H1 (cell line): ENCODE measurements around the gene MTCH2. TPM values are rescaled to one million over a fixed set of nuclear protein-coding genes. Genes with fewer than 3 reads are reported as not detected.

Experiments
- CTCF ChIA-PET: fragments of 300-600 bp; sonication (Branson Sonifier 250); formaldehyde crosslinking; loops from one replicate; lab custom pipeline; 2021; ENCODE audit not compliant: partially characterized antibody; lab: Charles Lee
- POLR2A ChIA-PET: fragments of 300-600 bp; sonication (Branson Sonifier 250); formaldehyde crosslinking; loops from one replicate; lab custom pipeline; 2021; ENCODE audit warnings: inconsistent platforms; ENCODE audit not compliant: partially characterized antibody; lab: Charles Lee
- DNase-seq, 2 experiments: peaks; one replicate each; pipeline versions ENCODE4 v3.0.0 to v3.0.0-alpha.2; 2010 to 2022; ENCODE audit warnings: low spot score in 2 of 2, low read depth in 1 of 2, mixed read lengths in 1 of 2
- FAIRE-seq: peaks from 2 replicates; lab custom pipeline; 2011; peaks lifted over from hg19 to GRCh38; lab: Jason Lieb, UNC
- H2AFZ ChIP-seq: 2 replicates; pipeline ENCODE4 v1.8.1; 2012; ENCODE audit warnings: low read length, inconsistent platforms
- H2AK5ac ChIP-seq: 2 replicates; pipeline ENCODE4 v1.6.1; 2013; ENCODE audit warnings: low read depth, low read length
- H2BK120ac ChIP-seq: replicated peaks from 2 replicates; pipeline ENCODE3; 2013; ENCODE audit warnings: low read depth, low read length, inconsistent platforms
- H2BK12ac ChIP-seq: 2 replicates; pipeline ENCODE4 v1.6.1; 2013; ENCODE audit warnings: low read depth, low read length
- H2BK15ac ChIP-seq: 2 replicates; pipeline ENCODE4 v1.6.1; 2013; ENCODE audit warnings: low read length
- H2BK20ac ChIP-seq: 2 replicates; pipeline ENCODE4 v1.6.1; 2013; ENCODE audit warnings: low read length
- H2BK5ac ChIP-seq: 2 replicates; pipeline ENCODE4 v1.6.1; 2013; ENCODE audit warnings: low read depth, low read length
- H3K14ac ChIP-seq: 2 replicates; pipeline ENCODE4 v1.6.1; 2013; ENCODE audit warnings: inconsistent platforms; ENCODE audit not compliant: insufficient read length
- H3K18ac ChIP-seq: 2 replicates; pipeline ENCODE4 v1.6.1; 2013; ENCODE audit warnings: low read length; ENCODE audit errors: extremely low read depth
- H3K23ac ChIP-seq: 2 replicates; pipeline ENCODE4 v1.6.1; 2013; ENCODE audit warnings: inconsistent platforms; ENCODE audit not compliant: insufficient read length
- H3K23me2 ChIP-seq: 2 replicates; pipeline ENCODE4 v1.6.1; 2013; ENCODE audit warnings: low read depth, low read length
- H3K27ac ChIP-seq: 2 replicates; pipeline ENCODE4 v1.6.1; 2011; ENCODE audit warnings: low read depth, low read length, inconsistent platforms
- H3K27me3 ChIP-seq, 4 experiments: replicated peaks in 1 of 4; 1 replicate in 1 of 4; 2 replicates in 3 of 4; pipeline versions ENCODE4 v1.6.1 to v1.8.1; 2011 to 2013; ENCODE audit warnings: low read length in 3 of 4, mild to moderate bottlenecking in 3 of 4, inconsistent platforms in 2 of 4, mixed read lengths in 2 of 4, moderate library complexity in 1 of 4; ENCODE audit not compliant: control insufficient read depth in 3 of 4, insufficient read depth in 3 of 4; ENCODE audit errors: extremely low read depth in 1 of 4
- H3K36me3 ChIP-seq, 4 experiments: 2 replicates each; pipeline versions ENCODE4 v1.6.1 to v1.8.1; 2011 to 2013; ENCODE audit warnings: mild to moderate bottlenecking in 4 of 4, low read length in 3 of 4, moderate library complexity in 2 of 4, control low read depth in 1 of 4, inconsistent platforms in 1 of 4; ENCODE audit not compliant: insufficient read depth in 4 of 4, control insufficient read depth in 2 of 4
- H3K4ac ChIP-seq: replicated peaks from 2 replicates; pipeline ENCODE3; 2013; ENCODE audit warnings: low read length, low read depth, mixed read lengths, inconsistent platforms; ENCODE audit not compliant: insufficient read length
- H3K4me1 ChIP-seq, 4 experiments: replicated peaks in 1 of 4; 1 replicate in 1 of 4; 2 replicates in 3 of 4; pipeline versions ENCODE4 v1.6.1 to v1.8.1; 2011 to 2013; ENCODE audit warnings: low read length in 3 of 4, inconsistent platforms in 2 of 4, mixed read lengths in 1 of 4; ENCODE audit not compliant: insufficient read depth in 4 of 4, control insufficient read depth in 3 of 4
- H3K4me2 ChIP-seq, 2 experiments: 2 replicates each; pipeline versions ENCODE4 v1.6.1 to v1.8.1; 2011 to 2013; ENCODE audit warnings: low read depth in 2 of 2, low read length in 2 of 2, control low read depth in 1 of 2, inconsistent platforms in 1 of 2, mild to moderate bottlenecking in 1 of 2; ENCODE audit not compliant: insufficient read depth in 1 of 2
- H3K4me3 ChIP-seq, 4 experiments: fragments of 200-600, 300-600 bp in 1 of 4; sonication (generic), shearing (Covaris generic), sonication (Bioruptor Twin) in 1 of 4; 2 replicates each; pipeline versions ENCODE4 v1.5.1 to v1.8.1; 2011 to 2016; ENCODE audit warnings: low read length in 4 of 4, low read depth in 3 of 4, control low read depth in 2 of 4, inconsistent platforms in 2 of 4, mild to moderate bottlenecking in 2 of 4, mixed read lengths in 1 of 4, moderate library complexity in 1 of 4; ENCODE audit not compliant: insufficient read depth in 2 of 4; ENCODE audit errors: extremely low read depth in 1 of 4
- H3K56ac ChIP-seq: replicated peaks from 2 replicates; pipeline ENCODE3; 2013; ENCODE audit warnings: low read depth, mild to moderate bottlenecking, mixed read lengths, low read length, inconsistent platforms; ENCODE audit not compliant: insufficient read length
- H3K79me1 ChIP-seq: 2 replicates; pipeline ENCODE4 v1.6.1; 2013; ENCODE audit warnings: low read depth, low read length, control low read depth
- H3K79me2 ChIP-seq, 2 experiments: 2 replicates each; pipeline versions ENCODE4 v1.6.1 to v1.8.1; 2012 to 2013; ENCODE audit warnings: low read length in 2 of 2, mild to moderate bottlenecking in 2 of 2, inconsistent platforms in 1 of 2; ENCODE audit not compliant: insufficient read depth in 2 of 2, control insufficient read depth in 1 of 2
- H3K9ac ChIP-seq, 4 experiments: replicated peaks in 1 of 4; 1 replicate in 1 of 4; 2 replicates in 3 of 4; pipeline versions ENCODE4 v1.6.1 to v1.8.1; 2011 to 2013; ENCODE audit warnings: low read depth in 3 of 4, low read length in 3 of 4, control low read depth in 2 of 4, mild to moderate bottlenecking in 2 of 4, moderate library complexity in 2 of 4, inconsistent platforms in 1 of 4; ENCODE audit errors: extremely low read depth in 1 of 4
- H3K9me3 ChIP-seq, 2 experiments: 2 replicates each; pipeline versions ENCODE4 v1.6.1 to v1.8.1; 2012 to 2013; ENCODE audit warnings: mild to moderate bottlenecking in 2 of 2, moderate library complexity in 2 of 2, control low read depth in 1 of 2, inconsistent platforms in 1 of 2, low read depth in 1 of 2, low read length in 1 of 2, mixed read lengths in 1 of 2; ENCODE audit not compliant: insufficient read depth in 2 of 2
- H4K20me1 ChIP-seq, 2 experiments: replicated peaks in 1 of 2; 2 replicates each; pipeline versions ENCODE3 to v1.8.1; 2011 to 2013; ENCODE audit warnings: inconsistent platforms in 2 of 2, low read length in 2 of 2, mild to moderate bottlenecking in 1 of 2; ENCODE audit not compliant: insufficient read depth in 2 of 2, control insufficient read depth in 1 of 2
- H4K5ac ChIP-seq: 2 replicates; pipeline ENCODE4 v1.6.1; 2013; ENCODE audit warnings: low read length, low read depth, mixed read lengths, inconsistent platforms; ENCODE audit not compliant: insufficient read length
- H4K8ac ChIP-seq: 2 replicates; pipeline ENCODE4 v1.8.0; 2013; ENCODE audit warnings: mild to moderate bottlenecking, moderate library complexity, low read length, inconsistent platforms; ENCODE audit not compliant: insufficient read depth; ENCODE audit errors: extremely low read depth
- H4K91ac ChIP-seq: replicated peaks from 2 replicates; pipeline ENCODE3; 2013; ENCODE audit warnings: low read length, mixed read lengths, inconsistent platforms; ENCODE audit not compliant: insufficient read length
- GABPA ChIP-seq: IDR thresholded peaks from 2 replicates; pipeline ENCODE4 v1.6.1; 2011; ENCODE audit warnings: mild to moderate bottlenecking, low read length, moderate library complexity, borderline replicate concordance; ENCODE audit not compliant: insufficient read depth
- GTF2F1 ChIP-seq: IDR thresholded peaks from 2 replicates; pipeline ENCODE4 v1.6.1; 2012; ENCODE audit warnings: low read depth, low read length, improper control_type of control experiment, borderline replicate concordance
- RFX5 ChIP-seq: IDR thresholded peaks from 2 replicates; pipeline ENCODE4 v1.6.1; 2011; ENCODE audit warnings: low read depth, low read length, improper control_type of control experiment, borderline replicate concordance
- SIRT6 ChIP-seq: IDR thresholded peaks from one replicate; pipeline ENCODE4 v1.7.1; 2012; ENCODE audit warnings: low read length, inconsistent platforms
- SP1 ChIP-seq: IDR thresholded peaks from 2 replicates; pipeline ENCODE4 v1.6.1; 2011; ENCODE audit warnings: low read depth, low read length
- SUZ12 ChIP-seq: fragments of 200-600 bp; sonication (generic); IDR thresholded peaks from 2 replicates; pipeline ENCODE4 v1.6.1; 2012; ENCODE audit warnings: mild to moderate bottlenecking, inconsistent platforms, low read length, moderate library complexity, mixed read lengths
- ZNF274 ChIP-seq: IDR thresholded peaks from 2 replicates; pipeline ENCODE4 v1.7.0; 2012; ENCODE audit warnings: low read length, borderline replicate concordance; ENCODE audit errors: extremely low read depth
- WGBS, 2 experiments: shearing (Covaris generic) in 1 of 2; methylation state at CpG; one replicate each; pipeline versions ENCODE4 v1.1.6 to v1.1.7; 2013 to 2015; ENCODE audit warnings: low lambda C conversion rate in 2 of 2, mixed read lengths in 2 of 2, inconsistent platforms in 1 of 2, low coverage in 1 of 2, missing lambda C conversion rate in 1 of 2; ENCODE audit not compliant: insufficient replicate concordance in 2 of 2, insufficient coverage in 1 of 2, insufficient read length in 1 of 2; ENCODE audit errors: extremely low coverage in 1 of 2, missing lambda C conversion rate in 1 of 2; 5-methylcytosine and 5-hydroxymethylcytosine counted together
- polyA plus RNA-seq, 7 experiments: library from polyadenylated mRNA; depleted of rRNA in 3 of 7; stranded (reverse) in 5 of 7; unstranded in 2 of 7; fragments of >200 nt in 5 of 7; fragments of 200-250 nt in 2 of 7; gene quantifications; 1 replicate in 5 of 7; 2 replicates in 1 of 7; 4 replicates in 1 of 7; pipeline versions ENCODE4 v1.2.1 to v1.2.3, GENCODE V29; 2011 to 2013; ENCODE audit warnings: missing spikeins in 2 of 7, mixed read lengths in 2 of 7
- total RNA-seq: library from RNA; stranded (reverse); fragmentation: NEBNext Ultra II Directional; extraction: Animal tissue kit (Norgen Biotek cat#: 25700); gene quantifications from 2 replicates; pipeline ENCODE4 v1.2.1, GENCODE V29; 2021
- TF ChIP-seq, protein P1 (sequence below): IDR thresholded peaks from 2 replicates; pipeline ENCODE4 v1.6.1; 2011; ENCODE audit warnings: low read depth, mild to moderate bottlenecking, low read length; ENCODE audit not compliant: insufficient read depth

Gene MTCH2
- total and polyA plus RNA-seq, 2 of the 8 experiments (the other 6 are each of a cell fraction or from before 2014, with no cell fraction given) = 157 to 171 TPM

DNA sequence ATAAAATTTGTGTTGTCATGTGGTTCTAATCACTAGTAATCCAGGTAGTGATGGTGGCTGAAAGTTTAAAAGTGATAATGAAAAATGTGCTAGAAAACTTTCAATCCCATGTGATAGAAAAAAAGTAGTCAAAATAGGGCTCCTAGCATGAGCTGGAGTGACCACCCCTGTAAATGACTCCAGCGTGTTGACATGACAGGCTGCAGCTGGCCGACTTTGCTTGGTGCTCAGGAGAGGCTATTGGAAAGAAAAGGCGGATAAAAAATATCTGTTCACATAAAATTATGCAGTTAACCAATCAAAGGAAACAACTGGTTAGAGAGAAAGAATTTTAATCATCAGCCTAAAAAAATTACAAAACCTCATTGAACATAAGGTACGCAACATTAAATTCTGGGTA lies 16.9 kb upstream of the MTCH2 start:
- 85% methylated on average over 4 of the region's 4 CpGs; no CpG with 5 or more reads in 1 of the 2 experiments for WGBS, 2 experiments
- H3K79me2 ChIP-seq = no peaks in the 10 kb centered on the region
- H4K20me1 ChIP-seq = no peaks in the 10 kb centered on the region
- H4K8ac ChIP-seq = no peak overlapping the region
- no peak overlapping the region for H3K23ac ChIP-seq
- H3K18ac ChIP-seq = no peak overlapping the region
- no peak overlapping the region for H3K4me2 ChIP-seq
- H4K91ac ChIP-seq = no peak overlapping the region
- H4K5ac ChIP-seq = no peak overlapping the region
- ChIA-PET POLR2A (no interaction called here), CTCF (no interaction called here)
- H3K23me2 ChIP-seq = no peaks in the 10 kb centered on the region
- no peak overlapping the region for H2BK5ac ChIP-seq
- DNase-seq (no peak), FAIRE-seq (no peak)
- no peaks in the 10 kb centered on the region for H3K36me3 ChIP-seq
- H3K9ac ChIP-seq = no peak overlapping the region
- no peaks in the 10 kb centered on the region for H3K79me1 ChIP-seq
- H3K4ac ChIP-seq = no peak overlapping the region
- H3K27me3 ChIP-seq = no peaks in the 10 kb centered on the region
- H2BK15ac ChIP-seq = no peak overlapping the region
- no peak overlapping the region for H3K56ac ChIP-seq
- H2AK5ac ChIP-seq = no peak overlapping the region
- H2BK12ac ChIP-seq = no peak overlapping the region
- no peak overlapping the region for H3K14ac ChIP-seq
- no peak overlapping the region for H3K4me3 ChIP-seq
- no peak overlapping the region for H2BK20ac ChIP-seq
- no peaks in the 10 kb centered on the region for H3K4me1 ChIP-seq
- no peak overlapping the region for H3K27ac ChIP-seq
- H3K9me3 ChIP-seq = no peaks in the 10 kb centered on the region
- H2AFZ ChIP-seq = no peak overlapping the region
- no peak overlapping the region for H2BK120ac ChIP-seq
- TF ChIP-seq SIRT6 = no peak
- TF ChIP-seq, protein P1, sequence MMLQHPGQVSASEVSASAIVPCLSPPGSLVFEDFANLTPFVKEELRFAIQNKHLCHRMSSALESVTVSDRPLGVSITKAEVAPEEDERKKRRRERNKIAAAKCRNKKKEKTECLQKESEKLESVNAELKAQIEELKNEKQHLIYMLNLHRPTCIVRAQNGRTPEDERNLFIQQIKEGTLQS = no peak
- TF ChIP-seq ZNF274 = no peak
- no peak for TF ChIP-seq RFX5
- no peak for TF ChIP-seq SP1
- TF ChIP-seq GTF2F1 = no peak
- TF ChIP-seq GABPA = no peak
- no peak for TF ChIP-seq SUZ12
